UCSD-AML1 (cell line): ENCODE data around the gene CDKL1.
"Not testable (repeated sequence)": the region's sequence is repeated elsewhere in the genome, so short reads cannot be mapped to it uniquely, and the experiment has no call there.

Experiments
- DNase-seq: peaks from one replicate; lab custom pipeline; 2025; ENCODE audit not compliant: unreplicated experiment; lab: John Stamatoyannopoulos, UW

Gene CDKL1

GRCh38 chr14:50359631-50360030 lies 37.0 kb downstream of the CDKL1 start:
- no peak for DNase-seq

DNA sequence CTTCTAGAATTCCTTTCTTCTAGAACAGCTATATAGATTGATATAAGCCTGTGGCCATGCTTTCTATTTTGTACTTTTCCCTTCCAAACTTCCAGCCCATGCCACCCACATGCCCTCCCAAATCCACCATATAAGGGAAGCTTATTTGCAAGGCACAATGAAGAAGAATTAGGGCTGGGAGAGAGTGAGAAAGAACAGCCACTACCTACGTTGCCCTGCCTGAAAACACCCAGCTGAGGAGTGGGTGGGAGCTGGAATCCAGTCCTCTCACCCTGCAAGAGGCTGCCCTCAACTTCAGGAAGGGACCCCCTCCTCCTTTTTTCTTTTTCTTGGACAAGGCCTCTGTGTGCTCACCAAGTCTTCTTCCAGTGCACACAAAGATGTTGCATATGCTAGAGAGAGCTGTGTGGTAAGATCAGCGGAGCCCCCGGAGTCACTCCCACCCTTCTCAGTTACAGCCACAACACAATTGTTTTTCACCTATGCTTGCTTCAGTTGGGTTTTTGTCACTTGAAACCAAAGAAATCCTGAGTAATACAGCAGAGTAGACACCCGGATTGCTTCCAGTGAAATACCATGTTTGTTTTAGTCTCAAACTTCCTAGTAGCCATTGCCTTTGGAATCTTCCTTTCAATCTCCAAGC lies 38.8 kb downstream of the CDKL1 start:
- no peak for DNase-seq

DNA sequence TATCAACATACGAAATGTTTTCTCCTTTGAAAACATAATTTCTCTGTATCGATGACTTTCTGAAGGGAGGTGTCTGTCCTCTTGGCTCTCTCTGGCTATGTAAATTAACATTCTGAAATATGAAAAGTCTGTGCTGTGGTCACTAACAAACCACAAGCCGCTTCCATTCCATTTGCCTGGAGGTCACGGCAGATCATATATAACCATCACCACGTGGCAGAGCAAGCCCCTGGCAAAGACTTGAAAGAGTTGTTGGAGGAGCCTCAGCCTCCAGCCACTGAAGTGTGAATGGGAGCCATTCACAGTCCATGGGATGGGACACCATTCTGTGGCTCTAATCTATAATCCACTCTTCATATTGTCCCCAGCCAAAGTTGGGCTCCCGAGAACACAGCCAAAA lies 39.6 kb downstream of the CDKL1 start:
- no peak for DNase-seq

DNA sequence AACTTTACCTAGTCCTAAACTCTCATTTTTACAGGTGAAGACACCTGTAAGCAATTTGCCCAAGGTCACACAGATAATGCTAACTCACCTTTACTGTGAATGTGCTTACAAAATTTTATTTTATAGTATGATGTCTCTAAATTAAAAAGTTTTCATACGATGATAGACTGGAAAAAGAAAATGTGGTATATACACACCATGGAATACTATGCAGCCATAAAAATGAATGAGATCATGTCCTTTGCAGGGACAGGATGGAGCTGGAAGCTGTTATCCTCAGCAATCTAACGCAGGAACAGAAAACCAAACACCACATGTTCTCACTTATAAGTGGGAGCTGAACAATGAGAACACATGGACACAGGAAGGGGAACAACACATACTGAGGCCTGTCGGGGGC lies 40.4 kb downstream of the CDKL1 start:
- DNase-seq, result not testable (repeated sequence)

DNA sequence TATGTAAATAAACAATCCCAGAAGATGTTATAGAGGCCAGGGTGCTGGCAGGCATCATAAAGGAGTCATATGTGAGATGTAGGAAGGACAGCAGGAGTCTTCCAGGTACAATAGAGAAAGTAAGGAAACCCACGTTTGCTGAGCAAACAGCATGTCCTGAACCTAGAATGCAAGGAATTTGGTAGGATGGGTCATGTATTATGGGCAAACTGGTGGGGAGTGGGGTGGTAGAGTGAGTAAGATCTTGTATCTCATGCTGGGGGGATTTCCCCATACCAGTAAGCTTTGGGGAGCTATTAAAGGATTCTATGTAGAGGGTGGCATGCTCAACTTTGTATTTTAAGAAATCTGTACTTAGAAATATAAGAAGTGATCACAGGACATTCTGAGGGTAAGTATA lies 41.0 kb downstream of the CDKL1 start:
- DNase-seq, result no peak

GRCh38 chr14:50354527-50354926 lies 42.2 kb downstream of the CDKL1 start:
- no peak for DNase-seq

DNA sequence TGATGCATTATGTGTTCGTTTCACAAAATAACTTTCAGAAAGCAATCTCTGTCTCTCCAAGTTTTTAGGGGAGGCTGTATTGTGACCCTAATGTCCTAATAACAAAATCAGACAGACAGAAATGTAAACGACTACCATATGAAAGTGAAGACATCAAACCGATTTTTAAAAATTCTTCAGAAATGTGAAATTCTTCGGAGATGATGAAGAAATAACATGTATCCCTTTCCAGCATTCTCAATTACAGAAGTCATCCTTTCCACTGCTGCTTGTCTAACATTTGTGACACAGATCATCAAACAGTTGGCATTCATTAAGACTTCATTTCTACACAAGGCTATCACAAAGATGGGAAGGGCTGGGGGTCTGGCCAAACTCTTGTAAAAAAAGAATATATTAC lies 43.6 kb downstream of the CDKL1 start:
- no peak for DNase-seq

GRCh38 chr14:50352584-50352983 lies 44.1 kb downstream of the CDKL1 start:
- no peak for DNase-seq

DNA sequence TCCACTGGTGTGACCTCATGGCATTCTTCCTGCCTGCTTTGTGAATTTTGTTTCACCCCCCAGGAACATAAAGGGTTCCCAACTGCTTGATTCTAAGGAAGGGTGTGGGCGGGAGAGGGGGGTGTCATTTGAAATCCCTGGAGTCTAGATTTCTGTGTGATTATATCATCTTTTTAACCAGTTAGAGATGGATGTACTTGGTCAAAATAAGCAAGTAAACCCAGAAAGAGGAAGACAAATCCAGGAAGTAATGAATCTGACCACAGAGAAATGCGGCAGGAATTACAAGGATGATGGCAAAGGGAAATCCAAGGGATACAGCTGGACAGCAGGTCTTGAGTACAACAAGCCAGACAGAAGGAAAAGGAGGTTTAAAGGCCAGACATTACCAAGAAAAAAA lies 45.7 kb downstream of the CDKL1 start:
- no peak for DNase-seq

GRCh38 chr14:50348933-50349332 lies 47.7 kb downstream of the CDKL1 start:
- no peak for DNase-seq

- DNase-seq, result peak; percentile 13
Observed at GRCh38 chr14:50347521-50347920, 49.2 kb downstream of the CDKL1 start.

GRCh38 chr14:50345846-50346422 lies 50.7 kb downstream of the CDKL1 start:
- peak; percentile 18 for DNase-seq

- no peak for DNase-seq
Observed at GRCh38 chr14:50344876-50345563, 51.7 kb downstream of the CDKL1 start.

- DNase-seq, result no peak
Observed at GRCh38 chr14:50344116-50344775, 52.4 kb downstream of the CDKL1 start.

GRCh38 chr14:50343434-50343833 lies 53.2 kb downstream of the CDKL1 start:
- no peak for DNase-seq

- peak; percentile 76 for DNase-seq
Observed at GRCh38 chr14:50342221-50343078, 54.2 kb downstream of the CDKL1 start.

DNA sequence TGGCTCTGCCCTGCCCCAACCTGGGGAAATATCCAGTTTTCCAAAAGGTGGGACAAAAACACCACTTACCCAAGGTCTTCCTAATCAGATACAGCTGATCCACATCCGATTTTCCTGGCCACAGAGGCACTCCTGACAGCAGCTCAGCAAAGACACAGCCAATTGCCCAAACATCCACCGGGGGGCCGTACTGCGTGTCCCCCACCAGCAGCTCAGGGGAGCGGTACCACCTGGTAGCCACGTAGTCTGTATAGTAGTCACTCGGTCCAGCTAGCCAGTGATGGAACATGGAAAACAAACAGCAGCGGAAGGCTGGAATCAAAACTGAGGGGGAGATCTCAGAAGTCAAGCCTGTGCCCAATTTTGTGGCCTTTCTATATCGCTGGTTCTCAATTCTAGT lies 55.7 kb downstream of the CDKL1 start:
- no peak for DNase-seq

DNA sequence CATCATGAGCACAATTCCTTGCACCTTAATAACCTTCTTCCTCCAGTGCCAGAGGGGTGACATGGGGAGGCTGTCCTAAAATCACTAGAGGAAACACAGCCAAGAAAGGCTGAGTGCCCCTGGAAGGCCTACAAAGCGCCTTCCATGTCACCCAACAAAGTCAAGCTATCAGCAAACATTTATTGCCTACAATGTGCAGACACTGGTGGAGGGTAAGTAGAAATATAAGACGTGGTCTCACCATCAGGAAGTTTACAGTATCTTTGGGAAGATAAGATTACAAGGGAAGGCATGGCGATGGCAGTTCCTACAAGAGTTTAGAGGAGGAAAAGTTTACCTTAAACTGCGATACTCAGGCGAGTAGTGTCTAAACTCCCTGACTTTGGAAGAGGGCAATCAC lies 56.6 kb downstream of the CDKL1 start:
- DNase-seq, result no peak

DNA sequence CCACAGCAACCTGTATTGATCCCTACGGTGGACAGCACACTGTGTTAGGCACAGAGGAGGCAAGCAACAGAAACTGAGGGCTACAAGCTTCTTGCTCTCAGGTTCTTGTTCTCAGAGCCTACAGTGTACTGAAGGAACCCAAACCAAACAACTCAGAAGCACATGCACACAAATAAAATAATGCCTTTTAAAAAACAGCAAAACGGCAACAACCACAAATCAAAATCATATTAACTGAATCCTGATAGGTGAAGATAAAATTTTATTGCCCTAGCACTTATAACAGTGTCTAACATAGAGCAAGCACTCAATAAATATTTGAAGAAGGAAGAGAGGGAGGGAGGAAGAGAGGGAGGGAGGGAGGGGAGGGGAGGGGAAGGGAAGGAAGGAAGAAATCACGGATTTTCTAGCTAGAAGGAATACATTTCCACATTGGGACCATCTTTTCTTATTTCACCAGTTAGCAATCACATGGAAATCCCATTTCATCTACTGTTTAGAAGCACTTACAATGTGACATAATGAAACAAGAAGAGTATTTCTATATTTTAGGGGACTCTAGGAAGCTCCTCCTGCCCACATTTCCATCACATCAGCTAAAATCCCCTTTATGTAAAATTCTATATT lies 57.4 kb downstream of the CDKL1 start:
- no peak for DNase-seq

DNA sequence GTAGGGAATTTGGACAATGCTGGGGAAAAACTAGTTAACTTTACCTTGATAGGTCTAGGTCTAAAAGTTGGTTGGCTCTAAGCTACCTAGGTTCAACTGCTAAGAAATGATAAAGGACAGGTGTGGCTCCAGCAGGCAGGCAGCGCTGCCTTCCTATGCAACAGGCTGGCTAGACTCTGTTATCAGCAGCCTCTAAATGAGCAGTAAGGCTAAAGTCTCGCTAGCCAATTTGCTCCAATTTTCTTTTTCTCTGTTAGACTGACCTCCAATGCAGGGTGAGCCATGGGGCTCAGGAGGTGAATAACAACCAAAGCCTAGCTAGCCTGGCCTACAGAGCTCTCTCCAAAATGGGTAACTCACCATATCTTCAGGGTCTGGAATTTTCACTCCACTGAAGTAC lies 58.1 kb downstream of the CDKL1 start:
- no peak for DNase-seq
